HG02588 (cell line): ENCODE measurements around the gene RPL3.

Source experiments
- ATAC-seq: cut with Tn5 transposase; IDR thresholded peaks from one replicate; pipeline ENCODE4 v1.9.1; 2021; ENCODE audit warnings: mild to moderate bottlenecking, moderate library complexity; ENCODE audit not compliant: unreplicated experiment

The RPL3 gene

DNA sequence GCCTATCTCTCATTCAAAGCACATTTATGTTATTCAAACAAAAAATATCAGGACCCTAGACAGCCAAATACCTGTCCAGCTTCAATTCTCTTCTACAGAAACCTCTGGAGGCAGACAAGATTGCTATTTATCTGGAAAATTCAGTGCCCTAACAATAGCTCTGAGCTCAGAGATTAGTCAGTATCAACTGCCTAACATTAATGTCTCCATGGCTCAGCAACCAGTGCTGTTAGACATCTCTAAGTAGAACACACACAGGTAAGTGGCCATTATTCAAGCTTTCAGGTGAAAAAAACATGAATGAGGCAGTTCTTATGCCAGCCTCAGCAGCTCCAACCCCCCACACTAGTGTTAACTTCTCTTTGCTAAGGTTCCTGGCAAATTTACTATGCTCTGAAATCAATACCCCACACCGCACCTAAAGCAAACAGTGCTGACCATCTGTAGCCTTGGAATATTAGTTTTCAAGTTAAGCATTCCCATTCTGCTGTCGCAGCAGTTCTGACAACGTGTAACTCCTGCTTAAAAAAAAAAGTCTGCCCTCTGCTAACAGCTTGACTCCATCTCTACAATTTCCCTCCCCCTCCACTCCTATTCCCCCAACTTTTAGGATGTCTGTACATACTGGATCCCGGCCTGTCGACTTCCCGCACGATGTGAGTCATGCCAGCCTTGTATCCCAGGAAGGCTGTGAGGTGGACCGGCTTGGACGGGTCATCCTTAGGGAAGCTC is 1.5 kb downstream of the RPL3 start:
- no peak for ATAC-seq

DNA sequence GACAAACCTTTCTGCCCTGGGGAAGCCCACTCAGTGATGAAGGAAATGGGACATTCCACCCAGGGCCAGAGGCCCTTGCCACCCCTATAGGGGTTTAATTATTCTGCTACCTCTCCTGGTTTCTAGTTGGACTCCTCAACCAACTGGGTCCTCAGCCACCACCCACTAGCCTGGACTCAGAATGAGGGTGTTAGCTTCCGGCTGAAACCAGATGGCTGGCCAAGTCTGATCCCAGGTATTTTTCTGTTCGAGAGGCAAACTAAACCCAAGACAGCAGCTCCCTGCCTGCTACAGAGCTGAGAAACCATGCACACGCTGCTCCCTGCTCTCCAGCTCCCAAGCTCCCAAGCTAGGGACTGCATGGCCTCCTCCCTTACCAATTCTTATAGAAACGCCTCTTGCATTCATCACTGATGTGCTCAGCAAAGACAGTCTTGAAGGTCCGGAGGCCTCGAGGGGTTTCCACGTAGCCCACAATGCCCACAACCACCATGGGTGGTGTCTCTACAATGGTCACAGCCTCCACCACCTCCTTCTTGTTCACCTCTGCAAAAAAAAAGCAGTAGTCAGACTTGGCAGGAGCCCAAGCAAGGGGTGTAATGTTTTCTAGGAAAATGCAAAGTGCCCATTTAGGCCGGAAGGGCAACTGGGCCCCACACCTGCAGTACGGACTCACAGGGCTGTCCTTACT is 2.2 kb downstream of the RPL3 start:
- no peak for ATAC-seq

DNA sequence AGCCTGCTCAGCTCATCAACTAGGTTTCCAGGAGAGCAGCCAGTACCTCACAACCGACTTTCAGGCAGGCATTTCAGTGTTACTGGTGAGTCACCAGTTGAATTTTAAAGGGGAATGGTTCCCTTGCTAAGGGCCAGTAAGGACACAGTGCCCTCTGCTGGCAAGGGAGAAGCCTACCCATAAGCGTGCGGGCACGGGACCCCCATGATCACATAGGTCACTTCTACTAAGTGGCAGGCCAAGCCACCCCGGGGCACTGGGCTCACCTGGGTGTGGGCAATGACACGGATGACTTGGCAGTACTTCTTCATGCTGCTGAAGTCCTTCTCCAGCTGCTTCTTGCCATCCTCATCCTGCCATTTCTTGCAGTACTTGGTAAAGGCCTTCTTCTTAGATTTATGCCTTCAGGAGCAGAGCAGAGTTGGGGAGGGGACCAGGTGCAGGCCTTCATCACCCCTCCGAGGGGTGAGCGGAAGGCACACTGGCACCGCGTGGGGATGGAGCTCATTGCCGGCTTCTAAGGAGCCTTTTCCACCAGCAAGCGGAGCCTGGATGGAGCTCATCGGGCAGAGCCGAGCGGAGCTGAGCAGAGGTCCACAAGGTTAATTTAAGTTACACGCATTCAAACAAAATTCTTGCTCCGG is 2.9 kb downstream of the RPL3 start:
- no peak for ATAC-seq

DNA sequence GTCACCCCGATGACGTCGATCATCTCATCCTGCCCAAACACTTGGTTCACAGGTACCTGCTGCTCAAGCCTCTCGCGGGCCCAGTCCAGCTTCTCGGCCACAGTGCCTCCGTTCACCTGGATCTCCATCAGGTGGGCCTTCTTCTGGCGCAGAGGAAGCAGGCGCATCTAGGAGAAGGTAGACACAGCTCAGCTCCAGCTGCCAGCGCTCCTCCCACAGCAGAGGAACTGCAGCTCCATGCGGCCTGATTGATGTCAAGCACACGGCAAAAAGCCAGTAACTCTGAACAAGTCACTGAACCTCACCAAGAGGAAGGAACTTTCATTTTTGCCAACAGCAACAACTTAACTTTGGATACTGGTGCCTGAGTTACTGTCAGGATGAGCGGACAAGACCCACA is 4.0 kb downstream of the RPL3 start:
- ATAC-seq, result no peak

DNA sequence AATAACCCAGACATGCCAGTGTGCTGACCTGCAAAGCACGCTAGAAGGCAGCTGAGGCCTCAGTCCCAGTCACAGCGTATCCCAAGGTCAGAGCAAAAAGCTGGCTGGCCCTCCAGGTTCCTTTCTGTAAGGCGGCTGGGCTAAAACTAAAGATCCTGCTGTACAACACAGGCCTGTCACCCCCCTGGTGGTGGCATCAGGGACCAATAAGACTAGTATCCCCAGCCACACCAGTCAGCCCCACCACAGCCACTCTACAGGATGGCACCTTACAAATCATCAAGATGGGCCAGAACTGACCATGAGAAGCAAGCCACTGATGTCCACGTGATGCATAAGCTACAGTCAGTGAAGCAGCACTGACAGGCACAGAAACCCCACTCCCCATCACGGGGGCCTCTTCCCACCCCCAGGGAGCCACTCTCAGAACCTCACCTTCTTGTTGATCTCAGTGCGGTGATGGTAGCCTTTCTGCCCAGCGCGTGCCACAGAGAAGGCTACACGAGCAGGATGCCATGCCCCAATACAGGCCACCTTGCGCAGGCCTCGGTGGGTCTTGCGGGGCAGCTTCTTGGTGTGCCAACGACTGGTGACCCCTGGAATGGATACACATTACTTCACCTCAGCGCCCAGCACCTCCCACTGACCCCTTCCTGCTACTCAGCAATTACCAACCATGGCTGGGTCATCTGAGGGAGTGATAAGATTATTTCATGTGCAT is 5.0 kb downstream of the RPL3 start:
- no peak for ATAC-seq

DNA sequence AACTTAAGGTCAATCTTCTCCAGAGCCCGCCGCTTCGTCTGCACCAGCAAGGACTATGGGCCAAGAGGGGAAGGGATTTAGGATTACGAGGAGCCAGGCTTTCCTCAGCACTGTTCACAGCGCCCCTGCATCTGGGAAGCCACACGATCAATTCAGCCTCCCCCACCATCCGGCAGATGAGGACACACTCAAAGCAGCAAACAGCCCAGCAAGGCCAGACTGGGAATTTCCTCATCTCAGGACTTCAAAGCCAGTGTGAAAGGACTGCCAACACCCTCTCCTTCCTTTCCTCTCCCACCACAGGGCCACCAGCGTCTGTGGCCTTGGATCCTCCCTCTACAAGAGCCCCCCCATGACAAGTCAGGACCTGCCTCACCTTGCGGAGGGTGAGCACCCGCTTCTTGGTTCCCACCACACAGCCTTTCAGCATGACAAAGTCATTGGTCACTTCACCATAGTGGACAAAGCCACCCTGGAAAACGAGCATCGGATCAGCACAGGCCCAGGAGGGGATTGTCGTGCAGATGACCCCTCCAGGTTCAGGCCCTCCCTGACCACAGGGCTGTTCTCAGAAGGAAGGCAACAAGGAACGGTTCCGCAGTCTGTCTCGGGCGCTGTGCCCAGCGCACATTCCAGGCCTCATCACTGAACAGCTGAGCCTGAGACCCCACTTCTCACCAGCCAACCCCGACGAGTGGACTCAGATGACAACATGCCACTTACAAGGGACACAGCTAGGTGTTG is 6.0 kb downstream of the RPL3 start:
- ATAC-seq, result no peak

DNA sequence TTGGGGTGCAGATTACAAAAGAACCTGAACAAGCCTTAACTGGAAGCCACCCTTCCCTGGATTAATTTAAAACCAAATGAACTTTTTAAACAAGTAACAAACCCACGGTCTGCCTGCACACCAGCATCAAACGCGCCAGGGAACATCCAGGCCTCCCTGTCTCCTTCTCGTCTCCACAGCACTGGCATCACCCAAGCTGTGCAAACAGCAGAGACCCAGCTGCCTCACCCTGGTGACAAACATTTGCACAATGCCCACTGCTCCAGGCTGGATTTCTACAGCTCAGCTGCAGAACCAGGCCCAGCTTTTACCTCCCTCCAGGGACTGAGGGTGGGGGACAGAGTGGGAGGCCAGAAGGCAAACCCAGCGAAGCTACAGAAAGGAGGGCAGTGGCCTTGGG is 7.0 kb downstream of the RPL3 start:
- ATAC-seq, result no peak

DNA sequence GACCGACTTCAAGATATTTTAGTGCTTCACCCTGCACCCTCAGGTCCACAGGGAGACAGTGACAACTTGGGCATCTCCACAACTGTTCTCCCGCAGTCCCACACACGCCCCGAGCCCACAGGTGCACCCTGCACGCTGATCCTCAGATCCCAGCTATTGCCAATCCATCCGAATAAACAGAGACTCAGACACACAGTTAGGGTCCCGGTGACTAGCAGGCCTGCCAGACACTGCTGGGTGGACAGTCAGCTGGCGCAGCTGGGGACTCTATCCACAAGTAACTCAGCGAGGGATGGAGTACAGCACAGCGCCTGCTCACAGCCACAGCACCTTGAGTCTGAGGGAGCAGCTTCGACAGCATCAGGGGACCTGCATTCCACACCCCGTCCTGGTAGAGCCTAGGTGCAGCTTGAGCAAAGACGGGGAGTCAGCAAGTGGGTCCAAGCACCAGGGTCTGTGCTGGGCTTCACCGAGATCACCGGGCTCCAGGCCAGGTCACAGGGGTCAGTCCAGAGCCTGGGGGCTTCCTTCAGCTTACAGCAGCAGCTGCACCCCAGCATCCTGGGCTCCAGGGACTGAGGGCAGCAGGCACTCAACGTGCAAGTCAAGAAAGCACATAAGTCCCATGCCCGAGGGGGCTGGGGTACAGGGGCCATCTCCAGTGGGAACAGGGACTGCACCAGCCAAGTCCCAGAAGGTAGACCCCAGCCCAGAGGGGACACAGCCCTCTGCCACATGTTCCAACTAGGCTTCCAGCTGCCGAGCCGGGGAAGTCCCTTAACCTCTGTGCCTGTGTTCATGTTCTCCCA is 7.6 kb downstream of the RPL3 start:
- no peak for ATAC-seq

DNA sequence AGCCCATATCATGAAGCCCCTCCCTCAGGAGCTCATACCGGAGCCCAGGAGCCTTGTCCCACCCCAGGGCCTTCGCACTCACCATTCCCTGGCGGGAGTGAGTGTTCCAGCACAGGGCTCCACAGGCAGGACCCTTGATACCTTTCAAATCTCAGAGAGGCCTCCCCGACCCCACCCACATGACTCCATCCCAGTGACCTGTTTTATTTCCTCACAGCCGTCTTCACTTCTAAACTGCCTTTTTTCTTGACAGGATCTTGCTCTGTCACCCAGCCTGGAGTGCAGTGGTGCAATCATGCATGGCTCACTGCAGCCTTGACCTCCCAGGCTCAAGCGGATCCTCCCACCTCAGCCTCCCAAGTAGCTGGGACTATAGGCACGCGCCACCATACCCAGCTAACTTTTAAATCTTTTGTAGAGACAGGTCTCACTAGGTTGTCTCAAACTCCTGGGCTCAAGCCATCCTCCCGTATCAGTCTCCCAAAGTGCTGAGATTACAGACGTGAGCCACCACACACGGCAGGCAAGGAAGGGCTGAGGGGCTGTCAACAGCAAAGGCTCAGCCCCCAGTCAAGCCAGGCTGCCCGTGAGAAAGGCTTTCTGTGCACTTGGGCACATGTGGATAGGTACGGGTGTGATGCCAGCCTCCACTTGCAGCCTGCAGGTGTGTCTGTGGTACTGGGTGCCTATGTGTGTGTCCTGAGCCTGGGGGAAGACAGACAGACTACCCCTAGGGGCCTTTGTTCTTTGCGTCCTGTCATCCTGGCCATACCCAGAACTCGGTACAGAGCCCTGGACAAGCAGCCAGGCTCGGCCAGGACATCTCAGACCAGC is 9.3 kb downstream of the RPL3 start:
- ATAC-seq, result no peak

DNA sequence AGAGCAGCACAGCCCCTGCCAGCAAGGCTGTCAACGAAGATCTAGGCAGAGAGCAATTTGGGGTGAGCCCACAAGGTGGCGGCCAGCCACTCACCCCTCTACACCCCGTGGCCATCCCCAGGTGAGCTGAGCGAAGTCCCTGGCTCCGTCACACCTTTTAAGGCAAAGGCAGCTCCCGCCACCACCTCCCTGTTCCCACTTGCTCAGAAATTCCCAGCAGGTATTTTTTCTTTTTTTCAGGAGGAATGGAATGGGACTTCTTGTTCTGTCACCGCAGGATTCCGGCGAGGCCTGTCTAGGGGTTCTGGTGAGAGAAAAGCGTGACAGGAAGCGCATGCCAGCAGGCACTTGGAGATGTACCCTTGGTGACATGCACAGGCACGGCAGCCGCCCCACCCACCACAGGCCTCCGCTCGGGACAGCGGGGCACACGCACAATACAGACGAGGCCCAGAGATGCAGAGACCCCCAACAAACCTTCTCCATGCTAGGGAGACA is 10.0 kb downstream of the RPL3 start:
- ATAC-seq, result no peak

DNA sequence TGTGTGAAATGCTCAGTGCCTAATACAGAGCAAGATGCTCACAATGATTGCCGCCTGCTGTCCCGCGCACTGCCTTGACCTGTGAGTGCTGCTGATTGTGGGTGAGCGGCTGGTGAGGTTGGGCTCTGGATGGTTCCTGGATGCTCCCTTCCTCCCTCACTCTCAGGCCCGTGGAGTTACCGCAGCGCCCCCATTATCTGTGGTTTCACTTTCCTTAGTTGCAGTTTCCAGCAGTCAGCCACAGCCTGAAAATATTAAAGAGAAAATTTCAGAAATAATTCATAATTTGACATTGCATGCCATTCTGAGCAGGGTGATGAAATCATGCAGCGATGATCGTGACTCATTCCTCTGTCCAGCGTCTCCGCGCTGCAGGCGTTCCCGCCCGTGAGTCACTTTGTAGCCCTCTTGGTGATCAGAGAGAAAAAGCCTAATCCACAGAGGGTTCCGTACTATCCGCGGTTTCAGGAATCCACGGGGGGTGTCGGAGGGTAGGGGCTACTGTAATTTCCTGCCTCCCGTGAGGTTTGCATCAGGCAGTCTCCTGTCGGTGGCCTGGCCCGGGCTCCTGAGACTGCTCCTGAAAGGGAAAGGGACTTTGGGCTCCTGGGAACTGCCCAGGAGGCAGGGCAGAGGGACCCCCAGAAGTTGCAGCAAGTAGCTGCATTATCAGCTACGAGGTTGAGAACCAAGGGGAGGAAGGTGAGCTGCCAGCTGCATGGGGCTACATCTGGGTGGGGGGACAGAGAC is 10.6 kb downstream of the RPL3 start:
- ATAC-seq, result no peak

DNA sequence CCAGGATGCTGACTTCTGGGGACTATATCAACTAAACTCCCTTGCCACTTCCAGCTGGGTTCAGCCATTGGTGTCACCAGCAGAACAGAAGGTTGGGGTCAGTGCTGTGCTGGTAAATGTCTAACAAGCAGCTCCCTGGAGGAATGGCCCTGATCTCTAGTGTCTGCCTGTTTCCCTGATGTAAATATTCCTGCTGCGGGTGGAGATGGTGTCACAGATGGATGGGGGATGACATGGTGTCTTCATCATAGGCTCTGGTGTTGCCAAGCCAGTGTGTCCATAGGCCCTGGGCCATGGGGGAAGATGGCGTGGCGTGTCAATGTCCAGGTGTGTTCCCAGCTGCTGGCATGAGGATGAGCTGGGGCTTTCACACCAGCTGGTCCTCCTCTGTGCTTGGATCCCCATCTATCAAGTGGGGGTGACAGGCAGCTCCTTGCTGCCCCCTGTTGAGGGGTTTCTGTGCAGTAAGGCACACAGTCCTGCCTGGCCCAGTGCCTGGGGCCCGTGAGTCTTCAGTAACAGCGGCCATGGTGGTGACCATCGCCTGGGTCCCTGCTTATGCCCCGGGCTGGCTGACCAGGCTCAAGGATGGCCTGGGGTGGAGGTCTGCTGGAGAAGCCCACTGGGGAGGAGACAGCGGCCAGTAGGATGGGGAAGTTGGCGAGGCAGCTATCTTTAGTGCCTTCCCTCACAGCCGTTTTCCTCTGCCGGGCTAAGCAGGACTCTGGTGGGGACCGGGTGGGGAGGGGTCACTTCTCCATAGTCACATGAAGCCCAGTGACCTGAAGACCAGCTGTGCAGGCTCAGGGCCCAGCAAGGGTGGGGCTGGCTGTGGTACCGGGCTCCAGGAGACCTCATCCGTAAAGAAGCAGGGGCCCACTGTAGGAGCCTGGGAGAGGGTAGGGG is 12.7 kb downstream of the RPL3 start:
- no peak for ATAC-seq

DNA sequence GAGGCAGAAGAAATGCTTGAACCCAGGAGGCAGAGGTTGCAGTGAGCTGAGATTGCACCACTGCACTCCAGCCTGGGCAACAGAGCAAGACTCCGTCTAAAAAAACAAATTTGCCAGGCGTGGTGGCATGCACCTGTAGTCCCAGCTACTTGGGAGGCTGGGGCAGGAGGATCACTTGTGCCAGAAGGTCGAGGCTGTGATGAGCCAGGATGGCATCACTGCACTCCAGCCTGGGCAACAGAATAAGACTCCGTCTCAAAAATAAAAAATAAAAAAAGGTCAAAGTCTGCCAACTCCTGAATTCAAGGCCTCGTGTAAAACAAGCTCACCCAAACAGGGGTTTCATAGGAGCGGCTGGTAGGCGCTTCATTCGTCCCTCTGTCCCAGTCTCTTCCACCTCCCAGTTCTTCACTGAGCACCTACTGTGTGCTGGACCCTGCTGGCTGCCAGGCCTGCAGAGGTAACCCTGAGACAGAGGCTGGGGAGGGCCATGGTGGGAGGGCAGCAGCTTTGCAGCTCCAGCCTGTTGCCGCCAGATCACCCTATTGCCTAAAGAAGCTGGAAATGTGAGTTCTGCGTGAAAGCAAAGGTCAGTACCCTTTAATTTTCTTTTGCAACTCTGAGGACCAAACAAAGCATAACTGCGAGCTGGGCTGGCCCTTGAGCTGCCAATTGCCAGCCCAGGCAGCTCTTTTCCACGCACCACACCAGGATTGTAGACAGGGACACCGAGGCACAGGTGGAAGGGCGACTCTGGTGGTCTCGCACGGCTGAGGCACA is 15.3 kb downstream of the RPL3 start:
- no peak for ATAC-seq

DNA sequence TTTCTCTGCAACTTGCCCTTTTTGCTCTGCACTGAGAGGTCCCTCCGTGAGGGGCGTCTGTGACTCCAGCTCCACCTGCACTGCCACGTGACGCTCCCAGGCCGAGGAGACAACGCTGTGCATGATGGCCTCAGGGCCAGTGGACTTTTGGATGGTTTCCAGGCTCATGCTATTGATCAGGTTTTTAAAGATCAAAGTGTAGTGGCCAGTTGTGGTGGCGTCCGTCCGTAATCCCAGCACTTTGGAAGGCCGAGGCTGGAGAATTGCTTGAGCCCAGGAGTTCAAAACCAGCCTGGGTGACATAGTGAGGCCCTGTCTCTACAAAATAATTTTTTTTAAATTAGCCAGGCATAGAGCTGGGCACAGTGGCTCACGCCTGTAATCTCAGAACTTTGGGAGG is 16.1 kb downstream of the RPL3 start:
- no peak for ATAC-seq

DNA sequence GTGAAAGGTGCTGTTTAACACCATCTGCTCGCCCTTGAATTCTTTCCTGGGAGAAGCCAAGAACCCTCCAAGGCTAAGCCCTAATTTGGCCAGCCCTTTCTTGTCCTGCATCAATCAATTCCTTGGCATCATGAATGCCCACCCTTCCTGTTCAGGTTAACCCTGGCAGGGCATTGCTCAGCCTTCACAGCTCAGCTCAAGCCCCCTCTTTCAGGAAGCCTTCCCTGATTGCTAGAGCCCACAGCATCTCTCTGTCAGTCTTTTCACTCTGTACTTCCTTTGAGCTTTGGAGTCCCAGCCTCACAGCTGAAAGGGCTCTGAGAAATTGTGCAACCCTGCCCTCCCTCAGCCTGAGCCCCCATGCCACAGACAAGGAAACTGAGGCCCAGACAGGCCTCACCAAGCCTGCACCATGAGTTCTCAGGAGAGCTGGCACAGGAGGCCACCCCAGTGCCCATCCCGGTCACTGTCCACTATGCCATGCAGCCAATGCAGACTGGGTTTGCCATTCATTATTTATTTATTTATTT is 16.9 kb downstream of the RPL3 start:
- no peak for ATAC-seq

DNA sequence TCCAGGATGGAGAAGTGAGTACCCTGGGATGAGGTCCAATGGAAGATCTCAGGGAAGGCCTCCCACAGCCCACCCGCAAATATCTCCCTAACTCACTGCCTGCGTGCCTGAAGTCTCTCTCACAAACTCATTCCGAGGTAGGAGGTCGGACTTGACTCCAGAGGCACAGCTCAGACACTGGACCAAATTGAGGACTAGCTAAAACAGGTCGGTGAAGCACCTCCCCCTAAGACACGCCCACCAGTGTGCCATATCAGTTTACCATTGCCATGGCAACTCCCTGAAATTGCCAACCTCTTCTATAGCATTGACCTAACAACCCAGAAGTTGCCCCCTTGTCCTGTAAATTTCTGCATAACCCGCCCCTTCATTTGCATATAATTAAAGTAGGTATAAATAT is 17.5 kb downstream of the RPL3 start:
- ATAC-seq, result no peak
